Measurements from ENCODE around the gene NTRK2.

- TF ChIP-seq, protein P1, sequence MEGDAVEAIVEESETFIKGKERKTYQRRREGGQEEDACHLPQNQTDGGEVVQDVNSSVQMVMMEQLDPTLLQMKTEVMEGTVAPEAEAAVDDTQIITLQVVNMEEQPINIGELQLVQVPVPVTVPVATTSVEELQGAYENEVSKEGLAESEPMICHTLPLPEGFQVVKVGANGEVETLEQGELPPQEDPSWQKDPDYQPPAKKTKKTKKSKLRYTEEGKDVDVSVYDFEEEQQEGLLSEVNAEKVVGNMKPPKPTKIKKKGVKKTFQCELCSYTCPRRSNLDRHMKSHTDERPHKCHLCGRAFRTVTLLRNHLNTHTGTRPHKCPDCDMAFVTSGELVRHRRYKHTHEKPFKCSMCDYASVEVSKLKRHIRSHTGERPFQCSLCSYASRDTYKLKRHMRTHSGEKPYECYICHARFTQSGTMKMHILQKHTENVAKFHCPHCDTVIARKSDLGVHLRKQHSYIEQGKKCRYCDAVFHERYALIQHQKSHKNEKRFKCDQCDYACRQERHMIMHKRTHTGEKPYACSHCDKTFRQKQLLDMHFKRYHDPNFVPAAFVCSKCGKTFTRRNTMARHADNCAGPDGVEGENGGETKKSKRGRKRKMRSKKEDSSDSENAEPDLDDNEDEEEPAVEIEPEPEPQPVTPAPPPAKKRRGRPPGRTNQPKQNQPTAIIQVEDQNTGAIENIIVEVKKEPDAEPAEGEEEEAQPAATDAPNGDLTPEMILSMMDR (IDR thresholded peaks at IDR 0.05): no peak
- no peak for TF ChIP-seq POLR2A (IDR thresholded peaks at IDR 0.05)
- TF ChIP-seq POLR2AphosphoS5 (IDR thresholded peaks at IDR 0.05): no peak
These were observed 371.4 kb downstream of the NTRK2 start for GRCh38 chr9:85040821-85041465.

Data from gastroesophageal sphincter (tissue), 3 donors.